Sigmoid colon (tissue), 4 donors: ENCODE measurements around the gene GABBR2.

Experiments
- CTCF ChIP-seq, 4 experiments: fragments of 450-650 bp in 3 of 4; fragments of 200-600 bp in 1 of 4; IDR thresholded peaks; one replicate each; pipeline ENCODE4 v1.5.1; 2016 to 2019; ENCODE audit warnings: antibody characterized with exemption in 4 of 4, mild to moderate bottlenecking in 3 of 4, moderate library complexity in 2 of 4
- POLR2AphosphoS5 ChIP-seq, 4 donors: sonication (generic); formaldehyde crosslinking; IDR thresholded peaks; one replicate each; pipeline ENCODE4 v1.6.1; 2017; ENCODE audit warnings: antibody characterized with exemption in 4 of 4

- no peak for TF ChIP-seq CTCF (IDR thresholded peaks at IDR 0.05)
- TF ChIP-seq POLR2AphosphoS5 (IDR thresholded peaks at IDR 0.05): no peak
Observed at GRCh38 chr9:98311541-98311940, 397.2 kb downstream of the GABBR2 start.
